RWPE2 (cell line): Measurements from ENCODE around the gene RALGAPA2.
A peak's percentile ranks its signal among the peaks of the same experiment; 100 is the strongest.

Experiments
- ATAC-seq: fragments of 200-7000 bp; cut with Tn5 transposase; 3 replicates; pipeline ENCODE4 v1.9.1; 2021; ENCODE audit warnings: low read depth
- DNase-seq: peaks from one replicate; pipeline ENCODE4 v3.0.0-alpha.2; 2020; ENCODE audit warnings: low spot score
- H3K27ac ChIP-seq: fragments of 450-650 bp; 2 replicates; pipeline ENCODE4 v1.5.1; 2017; ENCODE audit warnings: mild to moderate bottlenecking; ENCODE audit not compliant: poor library complexity, severe bottlenecking
- H3K27me3 ChIP-seq: fragments of 250-450 bp; sonication (Bioruptor Pico); 2 replicates; pipeline ENCODE4 v1.5.1; 2021; ENCODE audit warnings: mild to moderate bottlenecking, moderate library complexity; ENCODE audit not compliant: insufficient read depth, poor library complexity, severe bottlenecking
- H3K36me3 ChIP-seq: fragments of 250-450 bp; sonication (Bioruptor Pico); 2 replicates; pipeline ENCODE4 v1.5.1; 2020; ENCODE audit warnings: low read depth, mild to moderate bottlenecking, moderate library complexity
- H3K4me1 ChIP-seq: fragments of 250-450 bp; sonication (Bioruptor Pico); 2 replicates; pipeline ENCODE4 v1.5.1; 2021; ENCODE audit warnings: mild to moderate bottlenecking, moderate library complexity; ENCODE audit not compliant: insufficient read depth, poor library complexity, severe bottlenecking
- H3K4me3 ChIP-seq: fragments of 250-450 bp; sonication (Bioruptor Pico); 2 replicates; pipeline ENCODE4 v1.5.1; 2021; ENCODE audit warnings: mild to moderate bottlenecking, moderate library complexity; ENCODE audit not compliant: severe bottlenecking
- H3K9me3 ChIP-seq: fragments of 250-450 bp; sonication (Bioruptor Pico); 2 replicates; pipeline ENCODE4 v1.5.1; 2021; ENCODE audit warnings: mild to moderate bottlenecking, moderate library complexity; ENCODE audit not compliant: severe bottlenecking
- TF ChIP-seq, protein P1 (sequence below): fragments of 450-650 bp; IDR thresholded peaks from one replicate; pipeline ENCODE4 v1.5.1; 2017; ENCODE audit warnings: mild to moderate bottlenecking, moderate library complexity; ENCODE audit not compliant: poor library complexity, severe bottlenecking

Gene RALGAPA2

DNA sequence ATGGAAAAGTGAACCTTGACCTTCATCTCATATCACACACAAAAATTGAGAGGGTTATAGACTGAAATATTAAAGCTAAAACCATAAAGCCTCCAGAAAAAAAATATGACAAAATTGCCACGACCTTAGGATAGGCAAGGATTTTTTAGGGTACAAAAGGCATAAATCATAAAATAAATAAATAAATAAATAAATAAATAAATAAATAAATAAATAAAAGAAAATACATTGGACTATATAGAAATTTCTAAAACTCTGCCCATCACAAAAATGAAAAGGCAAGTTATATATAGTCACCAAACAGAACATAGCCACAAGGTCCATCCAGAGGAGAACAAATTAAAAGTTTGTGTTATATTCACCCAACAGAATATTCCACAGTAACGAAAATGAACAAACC, 235.9 kb downstream of the RALGAPA2 start:
- DNase-seq: no peak
- H3K27me3 ChIP-seq: no peaks in the 10 kb centered on the region
- no peak overlapping the region for H3K4me3 ChIP-seq
- H3K36me3 ChIP-seq: no peaks in the 10 kb centered on the region
- H3K4me1 ChIP-seq: no peaks in the 10 kb centered on the region
- H3K9me3 ChIP-seq: no peaks in the 10 kb centered on the region
- ATAC-seq: no peak
- no peak overlapping the region for H3K27ac ChIP-seq
- TF ChIP-seq, protein P1, sequence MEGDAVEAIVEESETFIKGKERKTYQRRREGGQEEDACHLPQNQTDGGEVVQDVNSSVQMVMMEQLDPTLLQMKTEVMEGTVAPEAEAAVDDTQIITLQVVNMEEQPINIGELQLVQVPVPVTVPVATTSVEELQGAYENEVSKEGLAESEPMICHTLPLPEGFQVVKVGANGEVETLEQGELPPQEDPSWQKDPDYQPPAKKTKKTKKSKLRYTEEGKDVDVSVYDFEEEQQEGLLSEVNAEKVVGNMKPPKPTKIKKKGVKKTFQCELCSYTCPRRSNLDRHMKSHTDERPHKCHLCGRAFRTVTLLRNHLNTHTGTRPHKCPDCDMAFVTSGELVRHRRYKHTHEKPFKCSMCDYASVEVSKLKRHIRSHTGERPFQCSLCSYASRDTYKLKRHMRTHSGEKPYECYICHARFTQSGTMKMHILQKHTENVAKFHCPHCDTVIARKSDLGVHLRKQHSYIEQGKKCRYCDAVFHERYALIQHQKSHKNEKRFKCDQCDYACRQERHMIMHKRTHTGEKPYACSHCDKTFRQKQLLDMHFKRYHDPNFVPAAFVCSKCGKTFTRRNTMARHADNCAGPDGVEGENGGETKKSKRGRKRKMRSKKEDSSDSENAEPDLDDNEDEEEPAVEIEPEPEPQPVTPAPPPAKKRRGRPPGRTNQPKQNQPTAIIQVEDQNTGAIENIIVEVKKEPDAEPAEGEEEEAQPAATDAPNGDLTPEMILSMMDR: no peak

DNA sequence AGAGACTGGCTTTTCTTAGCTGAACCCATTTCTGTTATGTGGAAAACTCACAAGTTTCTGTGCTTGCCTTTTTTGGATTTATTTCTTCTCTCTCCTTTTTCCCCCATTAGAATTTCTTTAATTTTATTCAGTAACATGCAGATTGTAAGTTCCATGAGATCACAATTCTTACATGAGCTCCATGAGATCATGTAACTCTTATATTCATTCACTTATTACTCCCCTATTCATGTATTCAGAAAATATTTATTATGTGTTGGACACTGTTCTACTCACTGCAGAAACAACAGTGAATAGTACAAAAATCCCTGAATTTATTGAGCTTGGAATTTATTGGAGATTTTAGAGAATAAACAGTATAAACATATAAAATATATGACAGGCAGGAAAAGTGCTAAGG, 238.8 kb downstream of the RALGAPA2 start:
- Histone ChIP-seq H3K4me1 (no peaks in the 10 kb centered on the region), H3K27ac (no peak overlapping the region), H3K36me3 (no peaks in the 10 kb centered on the region), H3K4me3 (no peak overlapping the region), H3K27me3 (no peaks in the 10 kb centered on the region), H3K9me3 (no peaks in the 10 kb centered on the region)
- DNase-seq (no peak), ATAC-seq (no peak)
- TF ChIP-seq, protein P1: no peak

DNA sequence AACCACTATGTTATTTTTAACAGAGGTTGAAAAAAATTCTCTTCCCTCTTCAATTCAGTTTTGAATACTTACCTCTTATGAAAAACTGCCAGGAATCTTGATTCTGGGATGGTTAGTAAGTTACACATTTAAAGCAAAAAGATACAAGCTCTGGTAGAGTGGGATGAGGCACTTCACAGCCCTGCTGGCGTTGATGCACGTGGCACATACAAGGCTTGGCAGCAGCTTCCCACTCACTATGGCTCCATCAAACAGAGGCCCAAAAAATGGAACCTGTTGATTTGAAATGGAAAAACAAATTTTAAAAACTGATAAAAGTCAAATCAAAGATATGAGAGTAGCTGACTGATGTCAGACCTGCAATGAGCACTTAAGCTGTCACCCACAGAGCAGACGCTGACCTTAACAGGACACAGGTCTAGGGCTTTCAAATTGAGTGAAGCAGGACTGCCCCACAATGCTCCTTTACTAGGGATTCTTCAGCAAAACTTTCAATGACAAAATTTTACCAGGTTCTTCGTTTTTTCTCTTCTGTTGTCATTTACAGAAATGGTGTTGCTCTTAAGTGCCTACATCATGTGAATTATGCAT, 239.7 kb downstream of the RALGAPA2 start:
- TF ChIP-seq, protein P1: no peak
- Histone ChIP-seq H3K27ac (no peak overlapping the region), H3K27me3 (no peaks in the 10 kb centered on the region), H3K9me3 (no peaks in the 10 kb centered on the region), H3K4me1 (no peaks in the 10 kb centered on the region), H3K36me3 (no peaks in the 10 kb centered on the region), H3K4me3 (no peak overlapping the region)
- ATAC-seq (no peak), DNase-seq (no peak)

DNA sequence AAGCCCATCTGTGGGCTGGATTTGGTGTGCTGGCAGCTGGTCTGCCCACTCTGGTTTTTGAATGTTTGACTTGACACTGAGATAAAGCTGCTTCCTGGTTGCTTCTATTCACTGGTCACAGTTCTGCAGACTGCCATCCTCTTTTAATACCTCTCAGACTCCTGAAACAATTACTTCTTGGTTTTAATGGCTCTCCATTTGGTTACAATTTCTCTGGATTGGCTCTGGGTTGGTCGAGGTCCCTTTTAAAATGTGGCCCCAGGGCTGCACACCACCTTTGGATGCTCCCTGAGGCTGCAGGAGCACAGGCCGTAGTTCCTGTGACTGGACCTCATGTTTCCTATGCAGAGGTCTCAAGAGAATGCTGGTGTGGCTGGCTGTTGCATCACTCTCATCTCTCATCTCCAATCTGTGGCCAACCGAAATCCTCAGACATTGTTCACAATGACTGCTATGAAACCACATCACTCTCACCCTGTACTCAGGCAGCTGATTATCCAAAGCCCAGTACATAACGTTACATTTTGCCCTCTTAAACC, 246.0 kb downstream of the RALGAPA2 start:
- no peaks in the 10 kb centered on the region for H3K9me3 ChIP-seq
- no peak overlapping the region for H3K27ac ChIP-seq
- TF ChIP-seq, protein P1: no peak
- DNase-seq (no peak), ATAC-seq (no peak)
- H3K4me3 ChIP-seq: no peak overlapping the region
- no peaks in the 10 kb centered on the region for H3K27me3 ChIP-seq
- no peaks in the 10 kb centered on the region for H3K36me3 ChIP-seq
- no peaks in the 10 kb centered on the region for H3K4me1 ChIP-seq

DNA sequence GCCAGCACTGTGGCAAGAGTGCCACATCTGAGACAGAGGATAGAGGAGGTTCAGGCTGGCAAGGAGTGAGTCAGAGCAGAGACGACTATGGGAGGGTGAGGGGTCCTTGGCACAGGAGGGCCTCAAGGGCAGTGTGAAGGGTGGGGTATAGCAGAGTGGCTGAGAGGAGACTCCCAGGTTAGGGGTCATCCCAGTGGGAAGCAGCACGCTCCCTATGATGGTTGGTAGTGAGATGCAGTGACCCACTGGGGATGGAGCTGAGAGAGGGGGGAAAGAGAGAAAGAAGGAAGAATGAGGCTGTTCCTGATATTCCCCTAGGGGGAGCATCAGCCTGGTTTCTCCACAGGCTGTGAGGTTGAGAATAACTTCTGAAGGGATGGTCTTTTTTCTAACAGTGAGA, 247.2 kb downstream of the RALGAPA2 start:
- H3K27me3 ChIP-seq: no peaks in the 10 kb centered on the region
- H3K4me1 ChIP-seq: no peaks in the 10 kb centered on the region
- TF ChIP-seq, protein P1: peak; percentile 45
- H3K36me3 ChIP-seq: no peaks in the 10 kb centered on the region
- no peaks in the 10 kb centered on the region for H3K9me3 ChIP-seq
- ATAC-seq (peak; percentile 61; the same call in 2 of the 3 replicates), DNase-seq (no peak)
- no peak overlapping the region for H3K27ac ChIP-seq
- H3K4me3 ChIP-seq: no peak overlapping the region
